Stimulated activated CD4-positive, alpha-beta T cell treated with anti-CD3 and anti-CD28 coated beads, Interleukin-2, amount 100 ng/mL, for 48 hours (primary cell): ENCODE results near the gene PRDM11.

Experiments
- DNase-seq, 2 donors: peaks; one replicate each; pipeline ENCODE4 v3.0.0-alpha.2; 2020

The PRDM11 gene

DNA sequence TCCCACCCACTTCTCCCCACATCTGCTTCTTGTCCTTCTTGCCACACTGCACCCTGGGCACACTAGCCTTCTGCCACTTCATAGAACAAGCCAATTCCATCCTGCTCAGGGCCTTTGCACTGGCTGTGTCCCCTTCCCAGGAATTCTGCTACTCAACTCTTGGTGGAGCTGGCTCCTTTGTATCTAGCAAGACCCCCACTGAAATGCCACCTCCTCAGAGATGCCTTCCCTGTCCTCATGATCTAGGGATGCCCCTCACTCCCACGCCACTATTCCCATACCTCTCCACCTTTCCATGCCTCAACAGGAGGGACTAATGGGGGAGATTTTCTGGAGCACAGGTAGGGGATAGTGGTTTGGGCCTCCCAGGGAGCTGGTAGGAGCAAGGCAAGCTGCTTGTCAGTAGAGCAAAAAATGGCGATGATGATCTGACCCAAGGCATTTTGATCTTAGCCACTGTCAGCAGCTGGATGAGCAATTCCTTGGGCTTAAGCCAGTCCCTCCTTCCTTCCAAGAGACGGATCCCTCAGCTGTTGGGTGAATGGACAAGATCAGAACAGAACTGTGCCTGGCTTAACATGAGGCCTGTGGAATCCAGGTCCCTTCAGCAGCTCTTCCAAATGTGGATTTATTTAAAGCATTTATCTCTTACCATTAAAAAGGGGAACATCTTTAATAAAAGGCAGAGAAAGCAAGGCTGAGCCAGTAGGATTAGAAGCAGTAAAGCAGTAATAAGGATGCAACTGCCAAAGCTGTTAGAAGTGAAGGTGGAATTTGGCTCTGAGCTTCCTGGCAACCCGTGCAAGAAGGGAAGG, 4.0 kb upstream of the PRDM11 start:
- no peak for DNase-seq

DNA sequence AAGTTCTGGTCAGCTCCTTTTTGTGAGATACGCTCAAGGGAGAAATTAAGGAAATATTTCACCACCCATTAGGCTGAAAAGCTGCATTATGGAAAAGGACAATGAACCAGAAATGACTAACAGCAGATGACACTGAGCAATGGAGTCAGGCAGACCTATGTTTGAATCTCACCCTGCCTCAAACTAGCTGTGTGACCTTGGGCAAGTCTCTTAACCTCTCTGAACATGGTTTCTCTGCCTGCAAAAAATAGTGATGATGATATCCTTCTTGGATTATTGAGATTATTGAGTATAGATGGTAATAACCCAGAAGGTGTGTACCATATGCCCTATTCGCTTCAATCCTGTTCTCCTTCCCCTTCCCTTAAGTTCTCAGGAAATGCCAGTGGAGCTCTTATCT, 2.9 kb upstream of the PRDM11 start:
- no peak for DNase-seq

DNA sequence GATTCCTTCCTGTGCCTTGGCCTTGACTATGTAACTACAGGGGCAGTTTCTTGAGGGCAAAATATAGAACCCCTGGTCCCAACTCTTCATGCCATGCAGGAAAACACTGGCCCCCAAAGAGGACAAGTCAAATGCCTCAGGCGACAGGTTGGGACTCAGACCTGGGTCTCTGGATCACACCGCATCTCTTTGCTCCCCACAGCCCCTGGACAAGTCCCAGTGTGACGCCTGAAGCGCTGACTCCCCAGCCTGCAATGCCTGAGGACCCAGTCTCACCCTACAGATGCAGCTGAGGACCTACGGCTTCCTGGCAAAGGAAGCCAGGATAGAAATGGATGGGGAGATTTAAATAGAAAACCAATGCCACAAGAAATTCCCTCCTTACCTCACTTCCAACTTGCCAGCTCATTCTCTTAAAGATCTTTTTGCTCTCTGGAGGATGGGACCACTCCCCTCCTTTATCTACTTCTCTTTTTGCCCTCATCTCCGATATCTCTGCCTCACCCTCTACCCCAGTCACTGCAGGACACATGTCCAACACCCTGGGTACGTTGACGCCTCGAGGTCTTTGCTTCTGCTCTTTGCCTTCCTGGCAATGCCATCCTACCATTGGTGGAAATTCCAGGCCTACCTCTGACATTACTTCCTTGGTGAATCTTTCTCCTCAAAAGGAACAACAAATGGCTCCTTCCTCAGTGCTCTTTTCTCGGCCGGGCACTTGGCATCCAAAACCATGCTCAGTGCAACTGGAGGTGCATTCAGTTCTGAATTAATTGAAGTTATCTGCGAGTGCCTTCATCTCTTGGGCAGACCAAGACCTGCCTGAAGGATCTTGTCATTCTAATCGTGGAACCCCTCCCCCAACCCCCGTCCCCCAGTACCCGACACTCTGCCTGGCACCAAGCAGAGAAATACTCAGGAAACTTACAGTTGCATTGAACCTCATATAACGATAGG, 2.0 kb upstream of the PRDM11 start:
- no peak for DNase-seq

DNA sequence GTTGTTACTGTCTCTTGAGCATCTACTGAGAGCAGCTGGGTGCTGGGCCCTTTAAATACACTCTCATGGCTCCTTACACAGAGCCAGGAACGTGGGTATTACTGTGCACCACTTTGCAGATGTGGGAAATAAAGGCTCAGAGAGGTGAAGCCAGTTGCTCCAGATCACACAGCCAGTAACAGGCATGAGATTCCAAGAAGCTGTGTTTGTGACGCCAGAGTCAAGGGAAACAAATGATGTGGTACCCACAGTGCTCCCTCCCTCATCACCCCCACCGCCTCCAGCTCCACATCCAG, 1.4 kb upstream of the PRDM11 start:
- DNase-seq: no peak

DNA sequence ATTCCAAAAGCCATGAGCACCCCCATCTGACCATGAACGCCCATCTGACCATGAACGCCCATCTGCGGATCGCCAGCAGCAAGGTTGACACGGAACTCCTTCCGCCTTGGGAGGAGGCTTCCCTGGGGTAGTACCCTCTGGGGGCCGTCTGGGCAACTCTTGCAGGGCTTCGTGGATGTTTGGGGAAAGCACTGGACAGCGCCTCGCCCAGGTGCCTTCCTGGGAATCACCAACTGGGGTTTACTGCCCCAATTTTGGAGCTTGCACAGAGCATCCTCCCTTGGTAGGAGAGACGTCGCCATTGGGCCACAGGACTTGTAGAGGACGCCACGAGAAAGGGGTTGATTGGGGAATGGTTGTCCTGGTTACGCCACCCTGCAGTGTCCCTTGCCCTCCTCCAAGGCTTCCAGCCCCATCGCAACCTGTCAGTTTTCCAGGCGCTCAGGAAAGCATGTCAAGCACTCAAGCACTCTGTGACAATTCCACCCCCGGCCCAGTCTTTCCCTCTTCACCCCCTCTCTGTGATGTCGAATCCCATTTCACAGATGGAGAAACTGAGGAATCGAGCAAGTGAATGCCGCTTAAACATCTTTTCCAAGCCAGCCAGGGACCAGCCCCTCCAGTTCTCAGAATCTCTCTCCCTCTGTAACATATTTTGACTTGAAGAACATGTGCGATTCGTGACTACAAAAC, 914 bp upstream of the PRDM11 start:
- no peak for DNase-seq

DNA sequence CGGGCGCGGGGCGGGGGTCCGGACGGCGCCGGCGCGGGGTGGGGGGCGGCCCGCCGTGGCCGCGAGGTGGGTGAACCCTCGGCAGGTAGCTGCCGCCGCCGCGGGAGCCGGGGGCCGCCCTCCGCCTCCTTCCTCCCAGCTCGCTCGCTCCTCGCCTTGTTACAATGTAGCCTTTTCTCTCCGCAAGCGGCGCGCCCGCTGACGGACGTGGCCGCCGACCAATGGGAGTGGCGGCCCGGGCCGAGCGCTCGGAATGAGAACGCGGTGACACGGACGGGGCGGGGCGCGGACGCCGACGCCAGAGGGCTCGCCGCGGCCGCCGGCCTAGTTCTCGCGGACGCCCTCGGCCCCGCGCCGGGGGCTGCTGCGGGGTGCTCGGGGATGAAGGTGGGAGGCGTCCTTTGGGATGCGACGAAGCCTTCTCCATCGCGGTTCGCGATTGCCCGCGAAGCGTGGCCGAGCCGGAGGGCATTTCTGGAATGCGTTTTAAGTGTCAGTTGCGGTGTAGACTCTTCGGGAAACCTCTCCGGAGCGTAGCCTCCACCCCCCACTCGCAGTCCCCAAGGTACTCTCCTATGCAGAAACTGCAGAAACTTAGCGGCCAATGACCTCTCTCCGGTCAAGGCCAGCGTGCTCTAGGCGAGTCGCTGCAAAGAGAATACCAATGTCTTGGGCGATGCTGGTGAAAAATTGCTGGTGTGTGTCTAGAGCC, 734 bp downstream of the PRDM11 start:
- peak; percentile 85 to 92 for DNase-seq

DNA sequence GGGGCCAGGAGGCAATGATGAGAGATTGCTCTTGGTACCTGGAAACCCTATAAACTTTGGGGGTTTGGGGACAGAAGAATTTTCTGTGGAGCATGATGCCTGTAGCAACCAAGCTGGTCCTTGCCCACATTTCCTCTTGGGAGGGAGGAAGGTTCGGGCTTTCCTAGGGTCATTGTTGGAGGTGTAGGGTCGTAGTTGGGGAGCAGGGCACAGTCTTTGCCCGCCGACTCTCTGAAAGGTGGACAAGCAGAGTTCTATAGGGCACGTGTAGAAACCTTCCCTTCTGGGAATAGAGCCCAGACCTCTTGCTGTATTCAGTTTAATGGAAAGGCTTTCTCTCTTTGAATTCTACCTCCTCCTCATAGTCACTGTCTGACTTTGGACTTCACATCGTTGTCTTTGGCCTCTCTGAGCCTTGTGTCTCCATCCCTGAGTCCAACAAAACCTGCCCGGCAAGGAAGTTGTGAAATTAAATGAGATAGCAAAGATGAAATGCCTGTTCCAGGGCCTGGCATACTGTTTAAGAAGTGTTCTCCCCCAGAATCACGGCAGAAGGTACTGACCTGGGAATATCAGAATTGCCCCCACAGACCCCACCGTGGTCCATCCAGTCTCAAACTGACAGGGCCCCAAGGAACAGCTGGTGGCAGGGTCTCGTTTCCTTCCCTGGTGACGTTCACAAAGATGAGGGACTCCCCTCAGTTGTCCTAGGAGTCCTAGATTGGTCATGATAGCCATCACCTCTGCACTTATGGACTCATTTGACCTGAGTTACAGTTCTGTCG, 1.6 kb downstream of the PRDM11 start:
- DNase-seq: no peak

DNA sequence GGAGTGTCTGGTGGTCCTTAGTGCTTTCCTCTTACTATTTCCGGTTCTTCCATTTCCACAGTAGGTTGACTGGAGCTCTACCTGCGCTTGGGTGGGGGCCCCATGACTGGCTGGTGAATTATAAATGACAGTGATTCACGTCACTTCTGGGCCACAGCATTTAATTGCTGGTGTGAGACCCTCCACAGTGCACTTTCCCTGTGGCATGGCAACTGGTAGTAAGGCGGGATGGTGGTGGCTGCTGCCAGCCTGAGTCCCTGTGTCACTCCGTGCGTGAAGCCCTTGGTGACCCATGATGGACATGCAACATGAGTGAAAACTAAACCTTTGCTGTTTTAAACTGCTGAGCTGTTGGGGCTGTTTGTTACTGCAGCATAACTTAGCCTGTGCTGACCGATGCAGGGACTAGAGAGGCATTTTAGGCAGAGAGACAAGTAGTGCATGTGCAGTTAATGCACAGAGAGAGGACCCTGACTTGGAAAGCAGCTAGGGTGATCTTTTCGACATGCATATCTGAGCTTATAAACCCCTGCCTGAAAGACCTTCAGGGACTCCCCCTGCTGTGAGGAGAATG, 3.1 kb downstream of the PRDM11 start:
- DNase-seq: no peak

DNA sequence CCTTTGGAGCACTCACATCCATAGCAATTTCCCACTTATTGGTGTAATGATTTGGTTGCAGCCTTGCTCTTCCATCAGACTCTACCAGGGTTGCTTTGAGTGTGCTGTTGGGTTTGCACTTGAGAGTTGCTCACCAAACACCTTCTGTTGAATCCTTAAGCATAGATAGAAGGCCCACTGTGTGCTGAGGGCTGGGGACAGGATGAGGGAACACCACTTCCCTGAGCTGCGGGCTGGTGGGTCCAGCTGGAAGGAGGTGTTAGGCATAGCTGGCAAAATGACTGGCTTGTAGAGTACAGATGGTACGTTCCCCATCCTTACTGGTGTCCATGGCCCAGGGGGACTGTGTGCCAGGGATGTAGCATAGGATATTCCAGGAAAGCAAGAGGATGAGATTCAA, 3.9 kb downstream of the PRDM11 start:
- DNase-seq: no peak

DNA sequence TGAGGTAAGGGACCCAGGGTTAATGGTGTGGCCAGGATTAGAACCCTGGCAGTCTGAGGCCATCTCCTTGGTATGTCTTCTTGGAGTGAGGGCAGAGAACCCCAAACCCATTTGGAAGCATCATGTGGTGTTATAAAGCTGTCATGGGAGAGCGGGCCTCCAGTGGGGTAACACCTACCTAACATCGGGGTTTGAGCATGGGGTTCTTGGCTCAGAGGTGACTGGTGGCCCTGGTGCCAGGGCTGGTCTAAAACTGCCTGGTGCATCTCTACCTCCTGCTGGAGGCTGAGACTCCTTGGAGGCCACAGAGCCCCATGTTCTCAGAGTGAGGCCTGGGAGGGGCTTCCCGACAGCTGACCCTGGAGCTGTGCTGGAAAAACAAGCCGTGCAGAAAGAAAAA, 4.5 kb downstream of the PRDM11 start:
- DNase-seq: no peak

DNA sequence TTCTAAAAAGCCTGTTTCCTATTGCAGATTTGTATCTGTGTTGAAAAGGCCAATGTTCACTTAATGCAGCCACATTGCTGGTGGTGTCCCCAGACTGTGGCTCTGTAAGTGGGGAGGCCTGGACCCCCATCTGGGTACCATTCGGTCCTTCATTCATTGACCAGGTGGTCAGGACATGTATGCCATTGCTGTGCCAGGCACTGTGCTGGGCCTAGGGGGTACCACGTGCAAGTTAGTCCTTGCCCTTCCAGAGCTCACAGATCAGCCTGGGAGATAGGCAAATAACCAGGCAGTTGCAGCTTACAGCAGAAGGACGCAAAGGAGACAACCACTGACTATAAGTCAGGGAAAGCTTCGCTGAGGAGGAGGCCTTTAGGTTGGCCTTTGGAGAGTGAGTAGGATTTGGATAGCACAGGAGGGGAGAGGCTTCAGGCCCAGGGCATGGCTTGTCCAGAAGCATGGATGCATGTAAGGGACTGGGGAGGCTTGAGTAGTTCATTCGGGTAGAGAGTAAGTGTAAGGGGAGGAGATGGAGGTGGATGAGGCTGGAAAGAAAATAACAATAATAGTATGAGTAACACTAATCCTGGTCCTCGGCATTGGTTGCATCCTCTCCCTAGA, 5.0 kb downstream of the PRDM11 start:
- no peak for DNase-seq

DNA sequence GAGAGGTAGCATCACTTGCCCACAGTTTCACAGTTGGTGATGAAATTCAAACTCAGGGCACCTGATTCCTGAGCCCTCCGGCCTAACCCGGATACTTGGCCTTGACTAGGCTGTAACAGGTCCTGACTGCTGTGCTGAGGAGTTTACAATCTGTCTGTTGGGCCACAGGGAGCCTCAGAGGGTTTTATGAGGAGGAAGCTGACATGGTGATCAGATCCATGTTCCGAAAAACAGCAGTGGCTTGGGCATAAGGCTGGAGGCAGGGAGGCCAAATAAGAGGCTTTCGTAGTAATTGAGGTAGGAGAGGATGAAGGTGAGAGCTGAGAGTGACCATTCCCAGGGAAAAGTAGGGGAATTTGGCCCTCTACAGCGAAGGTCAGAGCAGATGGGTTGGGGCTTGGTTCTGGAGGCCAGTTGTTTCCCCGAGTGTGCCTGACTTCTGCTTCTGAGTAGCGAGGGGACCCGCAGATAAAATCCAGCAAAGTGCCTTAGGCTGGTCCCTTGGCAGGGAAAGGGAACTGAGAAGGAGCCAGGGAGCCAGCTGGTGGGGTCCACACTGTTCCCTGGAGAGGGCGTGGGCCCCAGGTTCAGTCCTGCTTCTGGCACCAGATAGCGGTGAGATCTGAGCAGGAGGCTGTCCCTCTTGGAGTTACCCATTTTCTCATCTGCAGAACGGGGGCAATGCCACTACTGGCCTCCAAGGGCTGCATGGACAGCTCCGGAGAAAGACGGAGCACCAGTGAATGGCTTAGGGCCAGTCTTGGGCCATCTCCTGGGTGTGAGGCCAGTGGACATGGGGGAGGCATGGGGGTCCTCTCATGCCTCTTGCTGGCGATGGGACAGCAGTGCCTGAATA, 6.5 kb downstream of the PRDM11 start:
- no peak for DNase-seq

DNA sequence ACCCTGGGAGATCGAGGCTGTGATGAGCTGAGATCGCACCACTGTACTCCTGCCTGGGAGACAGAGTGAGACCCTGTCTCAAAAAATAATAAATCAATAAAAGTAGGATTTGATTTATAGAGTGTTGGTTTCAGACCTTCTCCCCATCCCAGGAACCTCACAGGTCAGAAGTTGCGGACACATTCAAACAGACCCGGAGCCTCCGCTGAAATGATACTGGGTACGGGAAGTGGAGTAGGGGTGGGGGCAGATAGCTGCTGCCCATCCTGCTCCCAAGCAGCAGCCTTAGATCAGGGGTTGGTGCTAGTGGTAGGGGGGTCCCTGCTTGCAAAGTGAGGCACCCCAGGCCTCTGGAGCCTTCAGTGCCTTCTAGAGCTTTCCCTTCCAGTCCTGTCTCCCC, 7.8 kb downstream of the PRDM11 start:
- DNase-seq: no peak

DNA sequence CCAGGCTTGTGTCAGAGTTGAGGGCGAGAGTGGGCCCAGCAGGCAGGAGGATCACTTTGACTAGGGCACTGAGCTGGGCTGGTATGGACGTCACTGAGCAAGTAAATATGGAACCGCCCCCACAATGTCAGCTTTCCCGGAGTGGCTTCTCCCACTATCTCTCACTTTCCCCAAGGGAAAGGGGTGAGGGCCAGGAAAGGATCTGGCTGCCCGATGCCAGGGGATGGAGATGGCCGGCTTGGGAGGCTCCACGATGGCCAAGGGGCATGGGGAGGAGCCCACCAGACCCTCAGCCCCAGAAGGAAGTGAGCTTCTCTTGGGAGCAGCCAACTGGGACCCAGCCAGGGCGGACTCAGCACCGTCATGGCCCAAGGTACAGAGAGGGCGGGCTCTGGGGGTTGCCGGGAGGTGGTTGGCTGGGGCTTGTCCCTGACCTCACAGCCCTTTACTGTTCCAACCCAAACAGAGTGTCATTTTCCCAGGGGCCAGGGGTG, 8.7 kb downstream of the PRDM11 start:
- no peak for DNase-seq

DNA sequence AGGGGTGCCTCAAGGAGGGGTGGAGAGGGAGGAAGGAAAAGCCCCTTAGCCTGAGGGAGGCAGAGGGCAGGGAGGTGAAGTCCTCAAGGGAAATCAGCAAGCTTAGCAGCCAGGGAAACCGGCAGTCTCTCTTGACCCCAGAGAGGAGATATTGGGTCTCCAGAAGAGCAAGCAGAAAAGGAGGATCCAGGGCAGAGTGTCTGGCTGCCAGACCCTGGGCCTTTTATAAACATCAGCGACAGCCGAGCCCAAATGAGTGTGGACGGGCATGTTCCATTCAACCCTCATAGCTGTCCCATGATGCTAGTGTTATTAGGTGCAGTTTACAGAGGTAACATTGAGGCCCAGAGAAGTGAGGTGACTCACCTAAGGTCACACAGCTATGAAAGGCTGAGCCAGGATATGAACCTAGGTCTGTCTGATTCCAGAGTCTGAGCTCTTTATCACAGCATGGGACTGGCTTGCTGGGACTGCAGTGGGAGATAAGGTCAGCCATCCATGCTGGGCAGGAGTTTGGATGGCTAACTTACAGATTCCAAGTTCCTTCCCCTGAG, 9.3 kb downstream of the PRDM11 start:
- no peak for DNase-seq

DNA sequence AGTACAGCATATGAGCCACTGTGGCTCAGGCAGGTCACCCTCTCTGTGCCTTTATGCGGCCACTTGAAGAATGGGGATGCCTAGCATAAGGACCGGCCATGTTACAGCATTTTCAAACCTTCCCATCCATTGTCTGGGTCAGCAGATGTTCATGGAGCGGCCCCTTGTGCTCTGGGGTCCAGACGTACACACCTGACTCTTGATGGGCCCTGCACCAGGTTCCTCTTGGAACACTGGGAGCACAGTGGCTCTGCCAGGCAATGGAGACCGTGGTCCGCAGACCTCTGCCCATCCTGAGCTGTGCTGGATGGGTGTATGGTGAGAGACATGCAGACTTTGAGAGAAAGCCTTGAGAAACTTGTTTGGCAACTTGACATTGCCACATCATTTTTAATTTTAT, 9.8 kb downstream of the PRDM11 start:
- no peak for DNase-seq

DNA sequence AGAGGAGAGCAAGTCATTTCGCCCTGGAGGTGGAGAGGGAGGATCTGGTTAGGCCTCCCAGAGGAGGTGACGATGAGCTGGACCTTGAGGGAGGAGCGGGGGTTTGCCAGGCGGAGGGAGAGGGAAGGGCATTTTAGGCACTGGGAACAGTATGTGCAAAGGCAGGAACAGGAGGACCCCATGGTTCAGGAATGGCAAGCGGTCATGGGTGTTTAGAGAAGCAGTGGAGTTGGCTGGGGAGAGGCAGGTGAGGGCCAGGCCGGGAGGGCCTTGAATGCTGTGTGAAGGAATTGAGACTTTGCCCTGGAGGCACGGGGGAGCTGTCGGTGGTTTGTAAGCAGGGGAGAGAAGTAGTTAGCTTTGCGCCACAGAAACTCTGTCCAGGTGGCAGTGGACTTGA, 10.3 kb downstream of the PRDM11 start:
- no peak for DNase-seq

DNA sequence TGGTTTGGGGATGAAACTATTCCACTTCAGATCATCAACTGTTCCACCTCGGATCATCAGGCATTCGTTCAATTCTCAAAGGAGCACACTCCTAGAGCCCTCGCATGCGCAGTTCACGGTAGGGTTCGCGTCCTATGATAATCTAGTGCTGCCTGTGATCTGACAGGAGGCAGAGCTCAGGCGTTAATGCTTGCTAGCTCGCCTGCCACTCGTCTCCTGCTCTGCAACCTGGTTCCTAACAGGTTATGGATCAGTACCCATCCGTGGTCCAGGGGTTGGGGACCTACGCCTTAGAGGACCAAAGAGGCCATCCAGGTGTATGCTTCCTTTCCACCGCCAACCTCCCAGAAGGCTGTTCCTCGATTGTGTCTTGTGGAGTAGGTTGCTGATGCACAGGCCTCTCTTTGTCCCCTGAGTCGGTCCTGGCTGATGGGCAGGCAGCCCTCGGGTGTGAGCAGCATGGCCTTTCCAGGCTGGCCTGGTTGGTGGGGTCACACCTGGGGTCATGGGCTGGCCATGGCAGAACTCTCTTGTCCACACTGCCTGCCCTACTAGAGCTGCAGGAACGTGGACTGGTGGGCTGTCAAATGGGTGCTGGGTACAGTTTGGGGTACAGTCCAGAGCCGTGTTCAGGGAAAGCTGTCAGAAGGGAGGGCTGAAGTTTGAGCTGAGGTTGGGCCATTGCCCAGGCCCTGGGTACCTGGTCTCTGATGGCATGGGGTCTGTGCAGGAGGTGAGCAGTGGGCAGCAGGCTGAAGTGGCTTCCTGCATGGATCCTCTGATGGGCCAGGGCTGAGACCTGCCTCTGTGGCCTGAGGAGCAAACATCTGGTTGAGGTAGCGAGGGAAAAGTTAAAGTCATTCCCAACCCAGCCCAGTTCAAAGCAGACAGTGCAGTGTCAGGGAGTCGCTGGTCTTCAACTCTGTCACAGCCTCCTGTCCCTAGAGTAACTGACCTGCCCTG, 11.1 kb downstream of the PRDM11 start:
- no peak for DNase-seq
